Measurements from ENCODE around the gene ANAPC2. TPM values are rescaled to one million over a fixed set of nuclear protein-coding genes. Genes with fewer than 3 reads are reported as not detected.

The ANAPC2 gene
- total and polyA plus RNA-seq, 2 of the 4 experiments (the other 2 are of a cell fraction) = 9.3 to 29.5 TPM

GRCh38 chr9:137230705-137231371 lies 42.5 kb upstream of the ANAPC2 start, which contains the start of gene SLC34A3:
Gene SLC34A3 (plus strand): TSS chr9:137230901. CDS start chr9:137231703, 802 bp downstream.
- intact Hi-C loops (cut with micrococcal nuclease) (no loop called here), dilution Hi-C loops (cut with HindIII; ENCODE audit: low sequenced_read_pairs, unreplicated experiment) (no loop called here), in situ Hi-C loops (cut with MboI; ENCODE audit: low sequenced_read_pairs) (no loop called here)
- Histone ChIP-seq H2AK5ac (ENCODE audit: low read depth, low read length) (no peak within 1 kb of the TSS), H3K4ac (ENCODE audit: low read depth, low read length) (no peak within 1 kb of the TSS), H3K36me3 (ENCODE audit: control insufficient read depth, insufficient read depth, low read length) (no peaks in the 10 kb centered on the region), H3K4me1 (ENCODE audit: control insufficient read depth, insufficient read depth, low read length) (peaks cover 2% of the 10 kb centered on the region; the same call in 1 of the 2 replicates), H4K91ac (ENCODE audit: insufficient read depth, low read depth, low read length) (no peak within 1 kb of the TSS), H4K8ac (ENCODE audit: low read depth in 2 of 2, low read length in 2 of 2) (no peak within 1 kb of the TSS), H3K4me2 (ENCODE audit: low read depth, low read length) (no peak within 1 kb of the TSS), H2AFZ (replicated peaks; ENCODE audit: low read length, poor library complexity) (no peak within 1 kb of the TSS), H3K23ac (ENCODE audit: low read depth, low read length) (no peak within 1 kb of the TSS), H3K27me3 (ENCODE audit: control insufficient read depth, insufficient read depth, low read length) (peaks cover 1% of the 10 kb centered on the region; the same call in 1 of the 2 replicates), H3K79me1 (ENCODE audit: low read depth in 1 of 2, low read length in 2 of 2) (no peaks in the 10 kb centered on the region), H2BK15ac (ENCODE audit: low read depth, low read length) (no peak within 1 kb of the TSS), H3K56ac (ENCODE audit: extremely low read depth, insufficient read depth, low read length) (no peak within 1 kb of the TSS), H2BK120ac (ENCODE audit: low read depth, low read length) (no peak within 1 kb of the TSS), H3K14ac (replicated peaks; ENCODE audit: low read depth, low read length) (no peak within 1 kb of the TSS), H3K18ac (ENCODE audit: low read depth, low read length) (no peak within 1 kb of the TSS), H2BK20ac (ENCODE audit: low read depth, low read length) (no peak within 1 kb of the TSS), H4K20me1 (ENCODE audit: insufficient read depth, low read length) (no peaks in the 10 kb centered on the region), H4K5ac (ENCODE audit: low read depth, low read length) (no peak within 1 kb of the TSS), H3K27ac (ENCODE audit: insufficient read depth, low read length) (no peak within 1 kb of the TSS), H2BK5ac (ENCODE audit: low read depth, low read length, poor library complexity, severe bottlenecking) (no peak within 1 kb of the TSS), H3K9me3 (ENCODE audit: control insufficient read depth, insufficient read depth, low read length) (no peaks in the 10 kb centered on the region), H3K4me3 (ENCODE audit: insufficient read depth, low read depth, low read length) (no peak within 1 kb of the TSS), H2AK9ac (replicated peaks; ENCODE audit: low read depth, low read length, poor library complexity) (no peak within 1 kb of the TSS), H3K9ac (ENCODE audit: low read depth, low read length) (no peak within 1 kb of the TSS), H3K9me1 (ENCODE audit: insufficient read depth, low read length) (no peaks in the 10 kb centered on the region)
- WGBS, 2 experiments (ENCODE audit: extremely low coverage in 2 of 2, insufficient read length in 1 of 2) = 61% methylated on average over 5 of the region's 14 CpGs; no CpG with 5 or more reads in 1 of the 2 experiments
- no TSS peak for BruUV-seq (replicated peaks)
- no peak for DNase-seq
- ATAC-seq (ENCODE audit: low read depth) = no peak
- no peak for TF ChIP-seq SMC3 (IDR thresholded peaks at IDR 0.05; ENCODE audit: low read depth, low read length)
- TF ChIP-seq MAZ (IDR thresholded peaks at IDR 0.05; ENCODE audit: borderline replicate concordance, low read depth, low read length) = no peak
- no peak for TF ChIP-seq FOS (IDR thresholded peaks at IDR 0.05; ENCODE audit: low read depth, low read length)
- TF ChIP-seq CHD1 (IDR thresholded peaks at IDR 0.05; ENCODE audit: low read depth, low read length) = no peak
- no peak for TF ChIP-seq RCOR1 (IDR thresholded peaks at IDR 0.05; ENCODE audit: insufficient replicate concordance, low read length)
- no peak for TF ChIP-seq NFE2L2 (IDR thresholded peaks at IDR 0.05; ENCODE audit: low read depth, low read length)
- no peak for TF ChIP-seq USF2 (IDR thresholded peaks at IDR 0.05; ENCODE audit: low read depth, low read length)
- TF ChIP-seq POLR2A (IDR thresholded peaks at IDR 0.05; ENCODE audit: low read depth, low read length) = no peak
- ChIA-PET POLR2A (ENCODE audit: unreplicated experiment) (interaction anchor here (0.6 kb wide), 1 partner anchor 30 kb away, joined by 16 read pairs; no protein-coding TSS in a partner anchor), CTCF (no interaction called here)
